ENCODE results near the gene OAT. TPM values are rescaled to one million over a fixed set of nuclear protein-coding genes. Genes with fewer than 3 reads are reported as not detected.

Gene OAT
- total and polyA plus RNA-seq, 10 of the 15 experiments (the other 5 are each of a cell fraction or from before 2014, with no cell fraction given) = 1.2 to 9.8 (median 1.6) TPM

- H3K79me2 ChIP-seq (ENCODE audit: control insufficient read depth, insufficient read depth, low read length) = no peaks in the 10 kb centered on the region
- H4K20me1 ChIP-seq (ENCODE audit: control insufficient read depth, insufficient read depth) = no peaks in the 10 kb centered on the region
- no peak overlapping the region for H3K4me2 ChIP-seq (ENCODE audit: control insufficient read depth, insufficient read depth)
- no TSS peak for BruUV-seq (replicated peaks)
- no peaks in the 10 kb centered on the region for H3K9me3 ChIP-seq (replicated peaks; ENCODE audit: control insufficient read depth, insufficient read depth, low read length)
- peaks cover 7 to 11% of the 10 kb centered on the region in 2 experiments for H3K27me3 ChIP-seq (replicated peaks in 1 of 2; ENCODE audit: control insufficient read depth in 2 of 2, insufficient read depth in 2 of 2, low read length in 1 of 2)
- no peak overlapping the region for H2AFZ ChIP-seq (ENCODE audit: control insufficient read depth, low read depth, low read length)
- DNase-seq (ENCODE audit: low read depth, low spot score) (no peak), FAIRE-seq (no peak), ATAC-seq (no peak)
- ChIA-PET POLR2A (no interaction called here), SMC1A (ENCODE audit: uncharacterized antibody, unreplicated experiment) (interaction anchor here (1.3 kb wide), 1 partner anchor 384 kb away, joined by 3 read pairs; no protein-coding TSS in a partner anchor), CTCF (interaction anchor here (2.0 to 2.6 kb wide), 2 partner anchors 9 to 384 kb away, joined by 9 to 12 read pairs; no protein-coding TSS in a partner anchor), RAD21 (ENCODE audit: unreplicated experiment) (interaction anchor here (0.7 kb wide), 1 partner anchor 9 kb away, joined by 3 read pairs; no protein-coding TSS in a partner anchor)
- 22% methylated on average over 9 of the region's 10 CpGs for WGBS (ENCODE audit: insufficient coverage, insufficient replicate concordance, low lambda C conversion rate, missing lambda C conversion rate)
- no peak overlapping the region for H3K27ac ChIP-seq (ENCODE audit: control insufficient read depth, insufficient read depth)
- H3K4me1 ChIP-seq (ENCODE audit: control insufficient read depth, insufficient read depth, low read length) = no peaks in the 10 kb centered on the region
- no peak overlapping the region for H3K4me3 ChIP-seq
- H3K9ac ChIP-seq (ENCODE audit: control insufficient read depth, insufficient read depth, low read length) = no peak overlapping the region
- in situ Hi-C loops (cut with MboI) = loop anchor here (10.0 kb wide), 1 partner anchor 795 kb away; no protein-coding TSS in a partner anchor
- intact Hi-C loops (cut with micrococcal nuclease; ENCODE audit: unreplicated experiment) = loop anchor here (10.0 kb wide), 1 partner anchor 125 kb away; no protein-coding TSS in a partner anchor
- H3K36me3 ChIP-seq (ENCODE audit: control insufficient read depth in 2 of 2, insufficient read depth in 2 of 2, low read length in 1 of 2) = no peaks in the 10 kb centered on the region
- TF ChIP-seq ETV6 (conservative IDR thresholded peaks at IDR 0.05 in 1 of 2, IDR thresholded peaks at IDR 0.05 in 1 of 2; ENCODE audit: borderline replicate concordance in 1 of 2, low read depth in 1 of 2) (no peak), PAX8 (IDR thresholded peaks at IDR 0.05) (no peak), BHLHE40 (IDR thresholded peaks at IDR 0.05; ENCODE audit: borderline replicate concordance in 1 of 2, low read depth in 2 of 2, low read length in 1 of 2) (no peak), LARP7 (IDR thresholded peaks at IDR 0.05) (no peak), MEF2B (IDR thresholded peaks at IDR 0.05; ENCODE audit: partially characterized antibody, poor library complexity, severe bottlenecking) (no peak), HDAC2 (IDR thresholded peaks at IDR 0.05) (no peak), RB1 (IDR thresholded peaks at IDR 0.05; ENCODE audit: borderline replicate concordance) (no peak), EGR1 (IDR thresholded peaks at IDR 0.05; ENCODE audit: borderline replicate concordance in 1 of 2, low read depth in 2 of 2, low read length in 2 of 2) (no peak), SUZ12 (IDR thresholded peaks at IDR 0.05; ENCODE audit: unreplicated experiment) (no peak), BCLAF1 (IDR thresholded peaks at IDR 0.05) (no peak), ZBTB33 (IDR thresholded peaks at IDR 0.05) (no peak), MYB (IDR thresholded peaks at IDR 0.05; ENCODE audit: borderline replicate concordance, low read depth, low read length) (no peak), YBX1 (IDR thresholded peaks at IDR 0.05) (no peak)
These were observed 39.0 kb downstream of the OAT start for GRCh38 chr10:124379609-124380193.

Measured in GM12878 (cell line).